Regular cardiac myocyte (primary cell): ENCODE results near the gene MFGE8. TPM values are rescaled to one million over a fixed set of nuclear protein-coding genes. Genes with fewer than 3 reads are reported as not detected.

Source experiments
- total RNA-seq: library from RNA; depleted of rRNA; stranded (reverse); fragments of >200 nt; gene quantifications from 2 replicates; pipeline ENCODE4 v1.2.3, GENCODE V29; 2014

The MFGE8 gene, protein sequence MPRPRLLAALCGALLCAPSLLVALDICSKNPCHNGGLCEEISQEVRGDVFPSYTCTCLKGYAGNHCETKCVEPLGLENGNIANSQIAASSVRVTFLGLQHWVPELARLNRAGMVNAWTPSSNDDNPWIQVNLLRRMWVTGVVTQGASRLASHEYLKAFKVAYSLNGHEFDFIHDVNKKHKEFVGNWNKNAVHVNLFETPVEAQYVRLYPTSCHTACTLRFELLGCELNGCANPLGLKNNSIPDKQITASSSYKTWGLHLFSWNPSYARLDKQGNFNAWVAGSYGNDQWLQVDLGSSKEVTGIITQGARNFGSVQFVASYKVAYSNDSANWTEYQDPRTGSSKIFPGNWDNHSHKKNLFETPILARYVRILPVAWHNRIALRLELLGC
- total RNA-seq = 51.6 and 198 TPM in 2 replicates

GRCh38 chr15:88913017-88913849 is at the start of gene MFGE8:
MFGE8 (minus strand) TSS chr15:88913379; CDS start chr15:88913319, 60 bp downstream.

DNA sequence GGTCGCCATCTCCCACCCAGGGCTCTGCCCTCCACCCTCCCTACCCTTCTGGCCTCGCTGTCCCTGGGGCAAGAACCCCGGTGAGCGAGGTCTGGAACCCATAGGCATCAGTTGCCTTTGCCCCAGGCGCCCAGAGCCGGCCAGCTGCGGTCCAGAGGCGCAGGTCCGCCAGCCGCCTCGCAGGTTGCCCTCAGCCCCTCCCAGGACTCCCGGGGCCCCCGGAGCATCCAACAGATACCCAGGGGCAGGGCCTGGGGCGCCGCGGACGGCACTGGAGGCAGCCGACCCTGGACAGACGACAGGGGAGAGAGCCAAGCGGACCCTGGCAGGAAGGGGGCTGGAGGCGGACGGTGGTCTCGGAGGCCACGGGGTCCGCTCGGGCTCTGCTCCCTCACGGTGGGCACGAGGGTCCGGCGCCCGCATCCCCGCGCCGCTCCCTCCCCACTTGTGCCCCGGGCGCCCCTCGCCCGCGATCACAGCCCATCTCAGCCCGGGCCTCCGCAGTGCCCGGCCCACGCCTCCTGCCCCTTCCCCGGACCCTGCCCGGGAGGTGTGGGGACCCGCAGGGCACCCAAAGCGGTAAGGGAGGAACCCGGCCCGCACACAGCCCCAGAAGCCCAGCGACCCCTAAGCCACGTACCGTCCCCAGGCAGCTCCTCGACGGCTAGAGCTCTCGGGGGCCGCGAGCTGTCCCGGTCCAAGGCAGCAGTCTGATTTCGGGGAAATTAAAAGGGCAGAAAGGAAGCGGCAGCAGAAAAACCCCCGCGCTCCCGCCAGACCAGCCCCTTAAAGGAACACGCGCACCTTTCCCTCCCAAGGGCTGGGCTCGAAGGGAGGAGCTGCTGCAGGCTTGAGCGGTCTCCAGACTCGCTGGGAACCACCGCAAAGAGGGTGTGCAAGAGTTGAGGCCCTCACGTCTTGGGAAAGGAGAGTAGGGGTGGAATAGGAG is 18.1 kb downstream of the MFGE8 start, which contains the start of gene HAPLN3:
Gene HAPLN3 (minus strand): TSS at position 726 of the 949 bp plus-strand sequence. CDS start 8,246 bp downstream, outside the sequence.

Other genes with a start within 250 kb of the MFGE8 start
- gene ACAN, start 109.9 kb downstream of the MFGE8 start, total RNA-seq = 7.0 and 7.9 TPM in 2 replicates
- 6.9 and 9.0 TPM in 2 replicates for gene HAPLN3, start 17.8 kb downstream of the MFGE8 start, total RNA-seq
- 47.5 and 72.7 TPM in 2 replicates for gene ABHD2, start 175.1 kb upstream of the MFGE8 start, total RNA-seq